GM21367 (cell line): ENCODE measurements around the gene TSPYL4.
A peak's percentile ranks its signal among the peaks of the same experiment; 100 is the strongest.

Source experiments
- ATAC-seq: cut with Tn5 transposase; IDR thresholded peaks from one replicate; pipeline ENCODE4 v1.9.1; 2021; ENCODE audit not compliant: unreplicated experiment

The TSPYL4 gene

GRCh38 chr6:116271149-116271708 is 17.4 kb upstream of the TSPYL4 start:
- ATAC-seq = no peak

GRCh38 chr6:116268589-116269293 is 14.9 kb upstream of the TSPYL4 start:
- ATAC-seq = peak; percentile 83

GRCh38 chr6:116267836-116268588 is 14.1 kb upstream of the TSPYL4 start:
- no peak for ATAC-seq

- no peak for ATAC-seq
Measured at GRCh38 chr6:116266803-116267202, 12.9 kb upstream of the TSPYL4 start.

- ATAC-seq = no peak
Measured at GRCh38 chr6:116265041-116265829, 11.4 kb upstream of the TSPYL4 start.

GRCh38 chr6:116263353-116263752 is 9.5 kb upstream of the TSPYL4 start:
- no peak for ATAC-seq

GRCh38 chr6:116258520-116258919 is 4.6 kb upstream of the TSPYL4 start:
- ATAC-seq = no peak

- no peak for ATAC-seq
Measured at GRCh38 chr6:116256694-116257093, 2.8 kb upstream of the TSPYL4 start.

- no peak for ATAC-seq
Measured at GRCh38 chr6:116255246-116255800, 1.4 kb upstream of the TSPYL4 start.

GRCh38 chr6:116254297-116255056 is 602 bp upstream of the TSPYL4 start:
- ATAC-seq = peak; percentile 25

- no peak for ATAC-seq
Measured at GRCh38 chr6:116253188-116253504, 729 bp downstream of the TSPYL4 start.

GRCh38 chr6:116251568-116252384 is 2.1 kb downstream of the TSPYL4 start:
- no peak for ATAC-seq

- no peak for ATAC-seq
Measured at GRCh38 chr6:116248577-116248976, 5.3 kb downstream of the TSPYL4 start.

GRCh38 chr6:116247285-116247684 is 6.6 kb downstream of the TSPYL4 start:
- no peak for ATAC-seq

- ATAC-seq = no peak
Measured at GRCh38 chr6:116246089-116246488, 7.8 kb downstream of the TSPYL4 start.

- no peak for ATAC-seq
Measured at GRCh38 chr6:116244284-116244683, 9.6 kb downstream of the TSPYL4 start.

GRCh38 chr6:116239856-116240255 is 14.0 kb downstream of the TSPYL4 start:
- no peak for ATAC-seq

GRCh38 chr6:116239256-116239655 is 14.6 kb downstream of the TSPYL4 start:
- ATAC-seq = no peak

- no peak for ATAC-seq
Measured at GRCh38 chr6:116238083-116238482, 15.8 kb downstream of the TSPYL4 start.

GRCh38 chr6:116234689-116235088 is 19.2 kb downstream of the TSPYL4 start:
- ATAC-seq = no peak
